Endothelial cell of umbilical vein (primary cell): ENCODE data around the gene PDCD6IP. TPM values are rescaled to one million over a fixed set of nuclear protein-coding genes. Genes with fewer than 3 reads are reported as not detected.

Experiments used
- BruUV-seq: library from RNA; stranded (reverse); fragments of 400-500 nt; replicated peaks from 2 replicates; lab custom pipeline; 2021; lab: Mats Ljungman, UMichigan
- CTCF ChIA-PET: fragments of 300-600, 350-600 bp; sonication (Branson Sonifier 250); formaldehyde crosslinking; loops from one replicate; lab custom pipeline; 2021; ENCODE audit warnings: antibody characterized with exemption, inconsistent platforms; lab: Charles Lee
- POLR2A ChIA-PET: fragments of 300-600, 350-600 bp; sonication (Branson Sonifier 250); formaldehyde crosslinking; loops from one replicate; lab custom pipeline; 2021; ENCODE audit warnings: antibody characterized with exemption, inconsistent platforms; lab: Charles Lee
- DNase-seq: peaks from one replicate; pipeline ENCODE4 v3.0.0-alpha.2; 2011; ENCODE audit warnings: low read depth, low spot score
- FAIRE-seq: peaks from 2 replicates; lab custom pipeline; 2011; peaks lifted over from hg19 to GRCh38; lab: Jason Lieb, UNC
- H2AFZ ChIP-seq: 2 replicates; pipeline ENCODE4 v1.6.0; 2012; ENCODE audit warnings: low read depth, low read length, control low read depth, inconsistent platforms
- H3K27ac ChIP-seq: 2 replicates; pipeline ENCODE4 v1.5.1; 2011; ENCODE audit warnings: low read depth, mild to moderate bottlenecking, control low read depth, low read length, moderate library complexity; ENCODE audit not compliant: insufficient read depth
- H3K27me3 ChIP-seq, 2 experiments: 2 replicates each; pipeline versions ENCODE4 v1.6.0 to v1.6.1; 2011; ENCODE audit warnings: low read length in 2 of 2, mixed read lengths in 1 of 2; ENCODE audit not compliant: control insufficient read depth in 2 of 2, insufficient read depth in 2 of 2
- H3K36me3 ChIP-seq, 2 experiments: 2 replicates in 1 of 2; 3 replicates in 1 of 2; pipeline ENCODE4 v1.5.1; 2011; ENCODE audit warnings: low read length in 2 of 2, mild to moderate bottlenecking in 1 of 2, moderate library complexity in 1 of 2; ENCODE audit not compliant: control insufficient read depth in 2 of 2, insufficient read depth in 2 of 2; ENCODE audit errors: extremely low read depth in 1 of 2
- H3K4me1 ChIP-seq: 3 replicates; pipeline ENCODE4 v1.5.1; 2011; ENCODE audit warnings: mild to moderate bottlenecking, low read length; ENCODE audit not compliant: control insufficient read depth, insufficient read depth; ENCODE audit errors: extremely low read depth
- H3K4me2 ChIP-seq: 2 replicates; pipeline ENCODE4 v1.6.1; 2011; ENCODE audit warnings: low read length, control low read depth, mixed read lengths; ENCODE audit not compliant: insufficient read depth
- H3K4me3 ChIP-seq, 3 experiments: fragments of 200-600 bp in 1 of 3; sonication (generic), shearing (Covaris generic) in 1 of 3; replicated peaks in 1 of 3; 2 replicates each; pipeline ENCODE4 v1.5.1; 2011 to 2016; ENCODE audit warnings: control low read depth in 3 of 3, low read length in 3 of 3, mild to moderate bottlenecking in 2 of 3, inconsistent platforms in 1 of 3, low read depth in 1 of 3, moderate library complexity in 1 of 3; ENCODE audit not compliant: insufficient read depth in 1 of 3
- H3K79me2 ChIP-seq: 2 replicates; pipeline ENCODE4 v1.6.0; 2012; ENCODE audit warnings: low read length, inconsistent platforms; ENCODE audit not compliant: control insufficient read depth, insufficient read depth
- H3K9ac ChIP-seq: replicated peaks from 2 replicates; pipeline ENCODE3; 2011; ENCODE audit warnings: low read length, control low read depth; ENCODE audit not compliant: insufficient read depth; ENCODE audit errors: extremely low read depth
- H3K9me1 ChIP-seq: replicated peaks from 3 replicates; pipeline ENCODE4 v1.6.0; 2011; ENCODE audit warnings: mild to moderate bottlenecking, low read length; ENCODE audit not compliant: control insufficient read depth, insufficient read depth; ENCODE audit errors: extremely low read depth
- H3K9me3 ChIP-seq: replicated peaks from 2 replicates; pipeline ENCODE4 v1.5.1; 2012; ENCODE audit warnings: low read length, inconsistent platforms; ENCODE audit not compliant: control insufficient read depth, insufficient read depth
- H4K20me1 ChIP-seq: replicated peaks from 2 replicates; pipeline ENCODE3; 2011; ENCODE audit warnings: mild to moderate bottlenecking, low read length; ENCODE audit not compliant: control insufficient read depth, insufficient read depth; ENCODE audit errors: extremely low read depth
- EZH2 ChIP-seq: IDR thresholded peaks from 2 replicates; pipeline ENCODE4 v1.6.1; 2012; ENCODE audit warnings: borderline replicate concordance, low read depth, mild to moderate bottlenecking, moderate library complexity, low read length, inconsistent platforms; ENCODE audit not compliant: severe bottlenecking
- FOS ChIP-seq: IDR thresholded peaks from 2 replicates; pipeline ENCODE4 v1.6.1; 2011; ENCODE audit warnings: mild to moderate bottlenecking, low read length, moderate library complexity, borderline replicate concordance; ENCODE audit not compliant: insufficient read depth
- JUN ChIP-seq: IDR thresholded peaks from 2 replicates; pipeline ENCODE4 v1.6.1; 2011; ENCODE audit warnings: borderline replicate concordance, low read depth; ENCODE audit not compliant: insufficient read length, insufficient read depth
- POLR2AphosphoS5 ChIP-seq: IDR thresholded peaks from 2 replicates; pipeline ENCODE4 v1.6.1; 2012; ENCODE audit warnings: low read depth, mild to moderate bottlenecking, control low read depth, low read length, moderate library complexity; ENCODE audit not compliant: insufficient read depth
- dilution Hi-C: fragments of 300-500 bp; cut with MboI; formaldehyde crosslinking; loops from one replicate; pipeline ENCODE4 v1.15.0; 2019; ENCODE audit warnings: low sequenced_read_pairs; ENCODE audit not compliant: extremely low pct_ligation_motif_present
- intact Hi-C: fragments of 100-400 bp; cut with micrococcal nuclease; formaldehyde crosslinking; loops from one replicate; pipeline ENCODE4 v1.10.0; 2022
- polyA plus RNA-seq, 4 experiments: library from polyadenylated mRNA; depleted of rRNA in 3 of 4; stranded (reverse) in 3 of 4; unstranded in 1 of 4; fragments of >200 nt; gene quantifications; 2 replicates each; pipeline versions ENCODE4 v1.2.1 to v1.2.3, GENCODE V29; 2011 to 2012; ENCODE audit warnings: missing spikeins in 1 of 4
- total RNA-seq: library from RNA; stranded (reverse); gene quantifications from 2 replicates; pipeline ENCODE4 v1.2.3, GENCODE V29; 2021
- TF ChIP-seq, protein P1 (sequence below): IDR thresholded peaks from 2 replicates; pipeline ENCODE4 v1.6.1; 2011; ENCODE audit not compliant: insufficient read depth, insufficient read length
- TF ChIP-seq, protein P2 (sequence below), 2 donors: IDR thresholded peaks; 1 replicate in 1 of 2; 2 replicates in 1 of 2; pipeline ENCODE4 v1.5.1; 2011; ENCODE audit warnings: low read length in 2 of 2, mild to moderate bottlenecking in 2 of 2, moderate library complexity in 2 of 2, control low read depth in 1 of 2, inconsistent platforms in 1 of 2, low read depth in 1 of 2; ENCODE audit not compliant: insufficient read depth in 1 of 2; ENCODE audit errors: extremely low read depth in 1 of 2

The PDCD6IP gene
- total and polyA plus RNA-seq, 2 donors (not counting 3 experiments of a cell fraction or from before 2014, with no cell fraction given), result 106 to 265 TPM

DNA sequence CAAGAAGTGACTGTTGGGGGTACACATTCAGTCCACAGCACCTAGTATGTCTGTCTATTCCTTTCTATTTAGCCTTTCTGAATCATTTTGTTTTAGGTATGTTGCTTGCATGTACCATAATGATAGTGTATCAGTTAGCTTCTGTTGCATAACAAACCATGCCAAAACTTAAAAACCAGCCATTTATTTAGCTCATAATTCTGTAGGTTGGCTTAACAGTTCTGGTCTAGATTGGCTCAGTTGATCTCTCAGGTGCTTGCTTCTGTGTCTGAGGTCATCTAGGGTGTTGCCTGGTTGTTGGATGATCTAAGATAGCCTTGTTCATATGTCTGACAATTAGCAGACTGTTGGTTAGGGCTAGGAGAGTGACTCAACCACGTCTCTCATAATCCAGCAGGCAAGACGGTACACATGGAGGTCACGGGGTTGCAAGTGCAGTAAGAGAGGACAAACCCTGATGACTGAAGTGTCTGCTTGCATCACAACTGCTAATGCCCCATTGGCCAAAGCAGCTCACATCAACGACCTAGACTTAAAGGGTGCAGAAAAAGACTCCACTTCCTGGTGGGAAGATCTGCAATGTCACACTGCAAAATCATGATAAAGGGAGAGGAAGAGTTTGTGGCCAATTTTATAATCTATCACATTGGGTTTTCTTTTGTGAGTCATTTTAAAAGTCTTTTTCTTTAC, 6.8 kb upstream of the PDCD6IP start:
- Histone ChIP-seq H3K4me3 (no peak overlapping the region), H3K4me2 (no peak overlapping the region), H3K36me3 (no peaks in the 10 kb centered on the region), H2AFZ (no peak overlapping the region), H3K4me1 (peaks cover 4% of the 10 kb centered on the region), H3K9me3 (no peaks in the 10 kb centered on the region), H3K9ac (no peak overlapping the region), H3K9me1 (no peaks in the 10 kb centered on the region), H4K20me1 (no peaks in the 10 kb centered on the region), H3K27ac (no peak overlapping the region), H3K79me2 (no peaks in the 10 kb centered on the region), H3K27me3 (no peaks in the 10 kb centered on the region)
- ChIA-PET POLR2A (no interaction called here), CTCF (interaction anchor here (0.7 kb wide), 1 partner anchor 14 kb away, joined by 3 read pairs; no protein-coding TSS in a partner anchor)
- intact Hi-C loops (no loop called here), dilution Hi-C loops (no loop called here)
- no peak for FAIRE-seq
- TF ChIP-seq FOS (no peak), EZH2 (no peak), POLR2AphosphoS5 (no peak), JUN (no peak)
- TF ChIP-seq, protein P1, sequence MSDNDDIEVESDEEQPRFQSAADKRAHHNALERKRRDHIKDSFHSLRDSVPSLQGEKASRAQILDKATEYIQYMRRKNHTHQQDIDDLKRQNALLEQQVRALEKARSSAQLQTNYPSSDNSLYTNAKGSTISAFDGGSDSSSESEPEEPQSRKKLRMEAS, result no peak
- TF ChIP-seq, protein P2, sequence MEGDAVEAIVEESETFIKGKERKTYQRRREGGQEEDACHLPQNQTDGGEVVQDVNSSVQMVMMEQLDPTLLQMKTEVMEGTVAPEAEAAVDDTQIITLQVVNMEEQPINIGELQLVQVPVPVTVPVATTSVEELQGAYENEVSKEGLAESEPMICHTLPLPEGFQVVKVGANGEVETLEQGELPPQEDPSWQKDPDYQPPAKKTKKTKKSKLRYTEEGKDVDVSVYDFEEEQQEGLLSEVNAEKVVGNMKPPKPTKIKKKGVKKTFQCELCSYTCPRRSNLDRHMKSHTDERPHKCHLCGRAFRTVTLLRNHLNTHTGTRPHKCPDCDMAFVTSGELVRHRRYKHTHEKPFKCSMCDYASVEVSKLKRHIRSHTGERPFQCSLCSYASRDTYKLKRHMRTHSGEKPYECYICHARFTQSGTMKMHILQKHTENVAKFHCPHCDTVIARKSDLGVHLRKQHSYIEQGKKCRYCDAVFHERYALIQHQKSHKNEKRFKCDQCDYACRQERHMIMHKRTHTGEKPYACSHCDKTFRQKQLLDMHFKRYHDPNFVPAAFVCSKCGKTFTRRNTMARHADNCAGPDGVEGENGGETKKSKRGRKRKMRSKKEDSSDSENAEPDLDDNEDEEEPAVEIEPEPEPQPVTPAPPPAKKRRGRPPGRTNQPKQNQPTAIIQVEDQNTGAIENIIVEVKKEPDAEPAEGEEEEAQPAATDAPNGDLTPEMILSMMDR (IDR thresholded peaks at IDR 0.05; ENCODE audit: extremely low read depth in 1 of 2, insufficient read depth in 1 of 2, low read depth in 1 of 2, low read length in 2 of 2), result no peak
- no peak for DNase-seq
- BruUV-seq, result no TSS peak
